Measurements from ENCODE around the gene ORM2. TPM values are rescaled to one million over a fixed set of nuclear protein-coding genes. Genes with fewer than 3 reads are reported as not detected.

The ORM2 gene
- not detected in 2 replicates for total RNA-seq

DNA sequence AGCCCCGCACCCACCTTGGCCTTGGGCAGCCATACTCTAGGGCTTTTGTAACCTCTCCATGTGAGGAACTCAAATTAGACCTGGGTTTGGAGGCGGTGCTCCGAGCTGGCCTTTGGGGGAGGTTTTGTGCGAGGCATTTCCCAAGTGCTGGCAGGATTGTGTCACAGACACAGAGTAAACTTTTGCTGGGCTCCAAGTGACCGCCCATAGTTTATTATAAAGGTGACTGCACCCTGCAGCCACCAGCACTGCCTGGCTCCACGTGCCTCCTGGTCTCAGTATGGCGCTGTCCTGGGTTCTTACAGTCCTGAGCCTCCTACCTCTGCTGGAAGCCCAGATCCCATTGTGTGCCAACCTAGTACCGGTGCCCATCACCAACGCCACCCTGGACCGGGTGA is at the start of gene ORM2:
TSS of gene ORM2 (plus strand) at position 245 of the 398 bp plus-strand sequence. CDS start at position 281, 36 bp downstream.

GRCh38 chr9:114322831-114323531 is 6.7 kb upstream of the ORM2 start, which contains the start of gene ORM1:
Gene ORM1, plus strand, starts transcription at chr9:114323098. Its CDS starts 36 bp downstream, at chr9:114323134.

Other genes with a start within 250 kb of the ORM2 start
- under 0.01 and 0.12 TPM in 2 replicates for gene KIF12, start 230.6 kb upstream of the ORM2 start, total RNA-seq
- 50.0 and 62.6 TPM in 2 replicates for gene COL27A1, start 174.3 kb upstream of the ORM2 start, total RNA-seq
- not detected in 2 replicates for gene ORM1, start 6.8 kb upstream of the ORM2 start, total RNA-seq
- gene AKNA, start 58.1 kb downstream of the ORM2 start, total RNA-seq = 20.8 and 34.1 TPM in 2 replicates
- gene WHRN, start 175.6 kb downstream of the ORM2 start, total RNA-seq = 2.2 and 3.6 TPM in 2 replicates